C4-2B (cell line): ENCODE results near the gene KDM7A.

Experiments used
- CTCF ChIP-seq: fragments of 450-650 bp; conservative IDR thresholded peaks from 2 replicates; pipeline ENCODE4 v1.5.1; 2017; ENCODE audit warnings: mild to moderate bottlenecking
- ZFX ChIP-seq: fragments of 450-650 bp; IDR thresholded peaks from 2 replicates; pipeline ENCODE4 v1.6.1; 2017

DNA sequence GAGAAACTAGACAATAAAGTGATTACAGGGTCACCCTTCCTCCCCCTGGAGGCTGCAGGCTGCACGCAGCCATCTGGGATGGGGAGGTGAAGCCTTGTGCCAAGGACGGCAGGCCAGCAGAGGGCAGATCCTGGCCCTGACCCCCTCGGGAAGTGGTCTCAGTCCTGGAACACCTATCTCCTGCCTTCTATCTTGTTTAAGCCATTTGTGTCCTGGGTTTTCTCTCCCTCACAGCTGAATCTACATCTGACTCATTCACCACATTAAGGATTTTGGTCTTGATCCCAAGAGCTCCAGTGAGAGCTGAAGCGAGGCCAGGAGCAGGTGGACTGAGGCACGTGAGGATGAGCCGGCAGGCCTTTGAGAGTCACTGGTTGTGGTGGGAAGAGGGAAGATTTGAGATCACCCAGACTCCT lies 97.7 kb downstream of the KDM7A start:
- TF ChIP-seq CTCF = no peak; the same call in 1 of the 2 replicates
- TF ChIP-seq ZFX = no peak
